AG09309 (cell line): ENCODE data around the gene ACBD3.

Source experiments
- DNase-seq: peaks from one replicate; pipeline ENCODE4 v3.0.0-alpha.2; 2010; ENCODE audit warnings: low read depth
- H3K4me3 ChIP-seq: 2 replicates; pipeline ENCODE4 v1.5.1; 2011; ENCODE audit warnings: mild to moderate bottlenecking, low read depth, low read length, moderate library complexity; ENCODE audit not compliant: control insufficient read depth
- CTCF ChIP-seq: IDR thresholded peaks from 2 replicates; pipeline ENCODE4 v1.5.1; 2011; ENCODE audit warnings: mild to moderate bottlenecking, low read depth, low read length, inconsistent platforms; ENCODE audit not compliant: insufficient read depth, control insufficient read depth; ENCODE audit errors: missing control alignments

ACBD3 gene

DNA sequence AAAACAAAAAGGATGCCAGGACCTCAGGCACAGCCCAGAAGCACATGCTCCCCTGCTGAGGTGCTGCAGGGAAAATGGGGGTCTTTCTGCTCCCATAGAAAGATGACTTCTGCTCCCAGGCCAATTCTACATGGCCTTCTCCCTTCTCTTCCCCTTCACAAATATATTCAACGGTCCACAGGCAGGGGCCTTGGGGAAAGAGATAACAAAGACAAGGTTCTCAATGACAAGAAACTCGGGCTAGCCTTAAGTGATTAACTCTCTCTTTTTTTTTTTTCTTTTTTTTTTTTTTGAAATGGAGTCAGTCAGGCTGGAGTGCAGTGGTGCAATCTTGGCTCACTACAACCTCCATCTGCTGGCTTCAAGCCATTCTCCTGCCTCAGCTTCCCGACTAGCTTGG is 69.9 kb downstream of the ACBD3 start:
- no peak for TF ChIP-seq CTCF
- H3K4me3 ChIP-seq, result no peak overlapping the region
- no peak for DNase-seq

DNA sequence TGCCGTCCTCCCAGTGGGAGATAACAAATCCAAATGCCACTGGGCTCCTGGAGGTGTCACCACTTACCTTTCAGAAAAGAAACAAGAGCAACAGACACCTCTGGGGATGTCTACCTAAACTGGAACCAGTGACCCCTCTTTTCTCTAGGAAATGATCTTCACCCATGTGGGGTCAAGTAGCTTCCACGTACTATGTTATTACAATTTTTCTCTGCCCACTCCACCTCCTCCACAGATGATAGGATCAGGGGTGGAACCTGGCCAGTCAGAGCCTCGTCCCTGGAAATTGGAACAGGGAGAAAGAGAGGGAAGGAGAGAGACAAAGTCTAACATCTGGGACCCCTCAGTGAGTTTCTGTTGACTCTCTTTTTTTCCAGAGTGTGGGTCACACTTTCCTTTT is 73.9 kb downstream of the ACBD3 start:
- no peak for TF ChIP-seq CTCF
- no peak for DNase-seq
- no peak overlapping the region for H3K4me3 ChIP-seq

DNA sequence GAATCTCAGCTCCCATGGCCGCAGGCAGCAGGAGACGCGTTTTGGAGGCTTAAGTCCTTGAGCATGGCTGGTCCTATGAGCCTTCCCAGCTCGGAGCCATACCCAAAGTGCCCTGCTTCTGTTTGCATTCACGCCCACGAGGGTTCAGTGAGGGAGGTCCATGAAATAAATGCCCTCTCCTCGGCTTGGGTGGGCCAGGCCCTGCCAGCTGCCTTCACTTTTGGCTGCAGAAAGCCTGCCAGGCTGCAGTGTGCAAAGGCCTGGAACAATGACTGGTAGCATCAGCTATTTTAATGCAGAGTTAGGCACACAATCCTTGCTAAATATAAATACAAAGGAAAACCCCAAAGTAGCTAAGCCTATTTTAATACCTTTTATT is 74.7 kb downstream of the ACBD3 start:
- no peak overlapping the region for H3K4me3 ChIP-seq
- DNase-seq, result no peak
- no peak for TF ChIP-seq CTCF

GRCh38 chr1:226111098-226111882 is 75.3 kb downstream of the ACBD3 start:
- no peak for DNase-seq
- no peak for TF ChIP-seq CTCF
- H3K4me3 ChIP-seq, result peak overlapping the region; percentile 50

DNA sequence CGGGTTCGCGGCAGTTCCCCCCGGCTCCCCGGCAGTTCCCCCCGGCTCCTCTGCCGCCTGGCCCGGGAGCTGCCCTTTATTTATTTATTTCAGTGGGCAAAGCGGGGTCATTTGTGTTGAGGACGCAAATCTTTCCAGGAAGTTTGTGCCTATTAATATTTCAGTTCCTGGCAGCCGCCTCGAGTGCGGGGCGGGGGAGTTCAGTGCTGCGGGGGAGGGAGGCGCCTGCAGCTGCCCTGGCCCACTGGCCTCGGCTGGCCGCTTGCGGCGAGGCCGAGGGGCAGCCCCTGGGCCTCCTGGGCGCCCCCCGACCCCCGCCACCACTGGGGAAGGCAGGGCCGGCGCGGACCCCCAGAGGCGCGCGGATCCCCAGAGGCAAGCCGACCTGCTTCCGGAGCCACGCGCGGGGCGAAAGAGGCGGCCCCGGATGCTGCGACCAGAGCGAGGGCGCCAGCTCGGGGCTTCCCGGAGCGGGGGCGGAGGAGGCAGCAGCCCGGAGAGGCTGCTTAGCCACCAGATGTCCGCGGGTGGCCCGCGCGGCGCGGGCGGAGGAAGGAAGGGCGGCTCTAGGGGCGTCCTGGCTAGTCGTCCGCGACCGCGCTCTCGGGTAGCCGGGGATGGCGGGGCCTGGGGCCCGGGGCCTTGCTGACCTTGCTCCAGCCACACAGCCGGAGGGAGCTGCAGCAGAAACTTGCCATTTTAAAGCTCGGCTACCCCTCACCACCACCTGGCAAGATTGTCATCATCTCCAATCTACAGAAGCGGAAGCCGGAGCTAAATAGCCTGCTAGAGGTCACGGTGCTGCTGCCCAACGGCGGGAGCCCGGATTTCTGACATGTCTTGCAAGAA is 76.1 kb downstream of the ACBD3 start:
- no peak for DNase-seq
- H3K4me3 ChIP-seq, result peak overlapping the region; percentile 50
- no peak for TF ChIP-seq CTCF

DNA sequence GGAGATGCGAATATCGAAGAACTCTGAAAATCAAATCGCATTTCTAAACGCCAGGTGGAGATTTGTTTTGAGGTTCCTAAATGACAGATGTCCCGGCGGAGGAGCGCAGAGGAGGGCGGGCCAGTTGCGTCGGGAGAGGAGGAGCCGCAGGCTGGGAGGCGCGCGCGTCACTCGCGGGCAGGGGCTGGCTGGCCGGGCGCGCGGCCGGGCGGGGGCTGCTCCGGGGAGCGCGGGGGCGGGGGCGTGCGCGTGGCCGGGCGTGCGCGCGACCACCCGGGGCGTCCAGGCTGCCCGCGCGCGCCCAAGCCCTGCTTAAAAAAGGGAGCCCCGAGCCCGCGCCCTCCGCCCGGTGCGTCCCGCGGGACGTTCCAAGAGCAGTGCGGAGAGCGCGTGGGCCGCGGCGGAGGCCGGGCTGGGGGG is 76.7 kb downstream of the ACBD3 start:
- H3K4me3 ChIP-seq, result peak overlapping the region; percentile 50
- no peak for TF ChIP-seq CTCF
- no peak for DNase-seq
